ENCODE results near the gene TMEM174.

The TMEM174 gene

GRCh38 chr5:73172951-73173350 lies at the start of gene TMEM174:
Gene TMEM174, plus strand, starts transcription at chr5:73173193. Its CDS starts 51 bp downstream, at chr5:73173244.
- no peak within 1 kb of the TSS for H3K4me3 ChIP-seq (ENCODE audit: low read length)
- no peak for DNase-seq (ENCODE audit: low read depth)
- no peak for TF ChIP-seq CTCF (conservative IDR thresholded peaks at IDR 0.05; ENCODE audit: low read length)

- no peak for TF ChIP-seq CTCF (conservative IDR thresholded peaks at IDR 0.05; ENCODE audit: low read length)
- no peak for DNase-seq (ENCODE audit: low read depth)
- no peak overlapping the region for H3K4me3 ChIP-seq (ENCODE audit: low read length)
Measured at GRCh38 chr5:73125289-73125688, 47.7 kb upstream of the TMEM174 start.

GRCh38 chr5:73126381-73126780 lies 46.6 kb upstream of the TMEM174 start:
- peak; percentile 39 for DNase-seq (ENCODE audit: low read depth)
- H3K4me3 ChIP-seq (ENCODE audit: low read length) = no peak overlapping the region
- TF ChIP-seq CTCF (conservative IDR thresholded peaks at IDR 0.05; ENCODE audit: low read length) = no peak

- TF ChIP-seq CTCF (conservative IDR thresholded peaks at IDR 0.05; ENCODE audit: low read length) = no peak
- H3K4me3 ChIP-seq (ENCODE audit: low read length) = no peak overlapping the region
- DNase-seq (ENCODE audit: low read depth) = no peak
Measured at GRCh38 chr5:73126957-73127356, 46.0 kb upstream of the TMEM174 start.

- DNase-seq (ENCODE audit: low read depth) = no peak
- H3K4me3 ChIP-seq (ENCODE audit: low read length) = no peak overlapping the region
- TF ChIP-seq CTCF (conservative IDR thresholded peaks at IDR 0.05; ENCODE audit: low read length) = no peak
Measured at GRCh38 chr5:73129143-73129542, 43.9 kb upstream of the TMEM174 start.

GRCh38 chr5:73130811-73131210 lies 42.2 kb upstream of the TMEM174 start:
- H3K4me3 ChIP-seq (ENCODE audit: low read length) = no peak overlapping the region
- TF ChIP-seq CTCF (conservative IDR thresholded peaks at IDR 0.05; ENCODE audit: low read length) = no peak
- DNase-seq (ENCODE audit: low read depth) = no peak

GRCh38 chr5:73131711-73132425 lies 41.1 kb upstream of the TMEM174 start:
- no peak overlapping the region for H3K4me3 ChIP-seq (ENCODE audit: low read length)
- DNase-seq (ENCODE audit: low read depth) = no peak
- no peak for TF ChIP-seq CTCF (conservative IDR thresholded peaks at IDR 0.05; ENCODE audit: low read length)
